DND-41 (cell line): Measurements from ENCODE around the gene NODAL.

Experiments
- CTCF ChIP-seq: IDR thresholded peaks from 2 replicates; pipeline ENCODE4 v1.5.1; 2012; ENCODE audit warnings: borderline replicate concordance, low read length, moderate library complexity, mild to moderate bottlenecking; ENCODE audit not compliant: poor library complexity, severe bottlenecking; ENCODE audit errors: extremely low read depth
- EZH2 ChIP-seq: IDR thresholded peaks from 3 replicates; pipeline ENCODE4 v1.6.1; 2012; ENCODE audit warnings: borderline replicate concordance, low read depth, mild to moderate bottlenecking, moderate library complexity, low read length, inconsistent platforms; ENCODE audit not compliant: severe bottlenecking

- TF ChIP-seq EZH2, result no peak
- no peak for TF ChIP-seq CTCF
These were observed 6.8 kb upstream of the NODAL start for GRCh38 chr10:70448236-70448635.
